OCI-M2 (cell line): ENCODE data around the gene ITM2B.

Experiments
- DNase-seq: peaks from one replicate; lab custom pipeline; 2025; ENCODE audit not compliant: unreplicated experiment; lab: John Stamatoyannopoulos, UW

The ITM2B gene

DNA sequence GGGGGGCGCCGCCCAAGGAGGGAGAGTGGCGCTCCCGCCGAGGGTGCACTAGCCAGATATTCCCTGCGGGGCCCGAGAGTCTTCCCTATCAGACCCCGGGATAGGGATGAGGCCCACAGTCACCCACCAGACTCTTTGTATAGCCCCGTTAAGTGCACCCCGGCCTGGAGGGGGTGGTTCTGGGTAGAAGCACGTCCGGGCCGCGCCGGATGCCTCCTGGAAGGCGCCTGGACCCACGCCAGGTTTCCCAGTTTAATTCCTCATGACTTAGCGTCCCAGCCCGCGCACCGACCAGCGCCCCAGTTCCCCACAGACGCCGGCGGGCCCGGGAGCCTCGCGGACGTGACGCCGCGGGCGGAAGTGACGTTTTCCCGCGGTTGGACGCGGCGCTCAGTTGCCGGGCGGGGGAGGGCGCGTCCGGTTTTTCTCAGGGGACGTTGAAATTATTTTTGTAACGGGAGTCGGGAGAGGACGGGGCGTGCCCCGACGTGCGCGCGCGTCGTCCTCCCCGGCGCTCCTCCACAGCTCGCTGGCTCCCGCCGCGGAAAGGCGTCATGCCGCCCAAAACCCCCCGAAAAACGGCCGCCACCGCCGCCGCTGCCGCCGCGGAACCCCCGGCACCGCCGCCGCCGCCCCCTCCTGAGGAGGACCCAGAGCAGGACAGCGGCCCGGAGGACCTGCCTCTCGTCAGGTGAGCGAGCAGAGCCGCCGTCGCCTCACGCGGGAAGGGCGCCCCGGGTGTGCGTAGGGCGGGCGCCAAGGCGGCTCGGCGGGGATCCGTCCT is 70.5 kb downstream of the ITM2B start, which contains the start of gene RB1:
Gene RB1 (plus strand): TSS at position 393 of the 784 bp plus-strand sequence. CDS start 162 bp downstream, at position 555.
- no peak for DNase-seq

DNA sequence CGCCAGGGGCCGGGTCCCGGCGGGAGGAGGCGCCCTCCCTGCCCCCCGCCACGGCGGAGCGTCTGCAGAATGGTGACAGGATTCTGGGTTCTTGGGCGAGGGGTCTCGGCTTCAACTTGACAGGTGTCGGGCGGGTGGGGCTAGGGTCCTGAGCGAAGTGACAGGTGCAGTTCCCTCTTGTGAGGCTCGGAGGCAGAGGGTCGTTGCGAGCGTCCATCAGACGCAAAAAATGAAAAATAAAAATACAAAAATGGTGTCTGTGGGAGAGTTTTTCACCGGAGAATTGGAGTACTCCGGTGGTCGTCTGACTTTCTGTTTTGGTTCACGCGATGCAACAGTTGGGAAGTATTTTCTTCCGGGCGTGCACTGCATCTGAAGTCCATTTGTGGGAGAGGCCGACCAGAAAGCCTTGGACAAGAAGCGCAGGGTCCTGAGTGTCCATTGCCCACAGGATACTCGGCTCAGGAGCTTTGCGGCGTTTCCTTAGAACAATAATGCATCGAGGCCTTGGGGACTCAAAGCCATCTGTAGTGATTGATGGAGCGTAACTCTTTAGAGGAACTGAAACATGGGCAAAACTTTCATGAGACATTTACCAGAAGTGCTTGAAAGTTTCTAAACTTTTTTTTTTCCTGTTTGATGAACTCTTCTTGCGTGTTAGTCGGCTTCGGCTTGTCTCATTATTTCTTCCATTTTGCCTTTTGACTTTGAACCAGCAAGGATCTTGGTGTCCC is 71.3 kb downstream of the ITM2B start:
- DNase-seq: no peak

DNA sequence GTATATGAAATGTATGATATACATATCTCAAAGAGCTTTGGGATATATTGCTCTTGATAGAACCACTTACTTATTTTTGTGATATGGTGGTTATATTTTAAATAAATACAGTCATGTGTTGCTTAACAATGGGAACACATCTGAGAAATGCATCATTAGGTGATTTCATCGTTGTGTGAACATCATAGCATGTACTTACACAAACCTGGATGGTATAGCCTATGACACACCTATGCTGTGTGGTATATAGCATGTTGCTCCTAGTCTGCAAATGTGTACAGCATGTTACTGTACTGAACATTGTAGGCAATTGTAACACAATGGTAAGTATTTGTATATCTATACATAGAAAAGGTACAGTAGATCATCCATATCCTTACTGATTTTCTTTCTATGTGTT is 78.2 kb downstream of the ITM2B start:
- DNase-seq: no peak

DNA sequence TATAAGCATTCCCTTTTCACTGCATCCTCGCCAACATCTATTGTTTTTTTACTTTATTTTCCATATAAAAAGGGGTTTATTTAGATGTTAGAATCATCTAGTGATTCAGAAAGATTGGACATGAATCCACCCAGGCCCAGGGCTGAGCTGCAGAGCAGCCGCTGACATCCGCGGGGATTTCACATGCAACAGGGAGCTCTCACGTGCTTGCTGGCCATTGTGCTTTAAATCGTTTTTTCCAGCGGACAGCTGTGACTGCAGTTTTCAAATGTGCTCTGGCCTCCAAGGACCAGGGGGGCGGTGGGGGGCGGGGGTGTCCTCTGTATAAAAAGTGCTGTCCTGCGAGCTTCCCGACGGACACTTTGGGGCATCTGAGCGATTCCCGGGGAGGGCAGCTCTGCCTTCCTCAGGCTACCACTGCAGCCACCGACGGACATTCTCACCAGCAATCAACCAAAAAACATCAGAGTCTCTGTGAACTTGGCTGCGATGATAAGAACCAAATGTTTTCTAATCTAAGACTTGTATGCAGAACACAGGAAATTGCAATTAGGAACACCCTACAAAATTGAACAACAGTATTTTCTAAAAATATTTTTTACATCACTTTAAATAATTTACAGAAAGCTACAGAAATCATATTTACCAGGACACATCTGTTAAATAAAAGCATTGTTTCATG is 83.1 kb downstream of the ITM2B start:
- no peak for DNase-seq

DNA sequence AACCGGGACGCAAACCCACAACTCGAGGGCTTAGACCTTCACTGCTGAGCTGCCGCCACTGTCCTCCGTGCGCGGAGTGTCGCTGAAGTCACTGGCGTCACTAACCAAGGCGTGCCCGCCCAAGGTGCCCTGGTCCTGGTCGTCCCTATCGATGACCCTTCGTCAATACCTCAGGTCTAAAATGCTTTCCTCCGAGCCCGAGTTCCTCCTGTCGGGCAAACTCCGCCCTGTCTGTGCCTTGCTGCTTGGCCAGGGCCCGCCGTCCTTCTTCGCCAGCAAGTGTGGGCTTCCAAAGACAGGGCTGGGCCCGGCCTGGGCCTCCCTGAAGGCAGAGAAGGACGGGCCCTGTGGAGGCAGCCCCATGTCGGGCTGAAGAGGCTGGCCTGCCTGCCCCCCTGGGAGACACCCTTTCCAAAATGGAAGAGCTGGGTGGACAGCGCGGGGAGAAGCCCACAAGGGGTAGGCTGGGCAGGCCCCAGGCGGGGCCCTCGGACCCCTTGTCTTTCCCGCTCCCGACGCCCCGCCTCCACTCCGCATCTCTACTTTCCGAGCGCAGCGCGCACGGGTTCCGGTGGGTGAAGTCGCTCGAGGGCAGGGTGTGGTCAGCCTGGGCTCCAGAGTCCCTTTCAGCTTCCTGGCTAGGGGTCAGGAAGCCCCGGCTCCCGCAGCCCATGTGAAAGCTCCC is 84.0 kb downstream of the ITM2B start:
- no peak for DNase-seq

DNA sequence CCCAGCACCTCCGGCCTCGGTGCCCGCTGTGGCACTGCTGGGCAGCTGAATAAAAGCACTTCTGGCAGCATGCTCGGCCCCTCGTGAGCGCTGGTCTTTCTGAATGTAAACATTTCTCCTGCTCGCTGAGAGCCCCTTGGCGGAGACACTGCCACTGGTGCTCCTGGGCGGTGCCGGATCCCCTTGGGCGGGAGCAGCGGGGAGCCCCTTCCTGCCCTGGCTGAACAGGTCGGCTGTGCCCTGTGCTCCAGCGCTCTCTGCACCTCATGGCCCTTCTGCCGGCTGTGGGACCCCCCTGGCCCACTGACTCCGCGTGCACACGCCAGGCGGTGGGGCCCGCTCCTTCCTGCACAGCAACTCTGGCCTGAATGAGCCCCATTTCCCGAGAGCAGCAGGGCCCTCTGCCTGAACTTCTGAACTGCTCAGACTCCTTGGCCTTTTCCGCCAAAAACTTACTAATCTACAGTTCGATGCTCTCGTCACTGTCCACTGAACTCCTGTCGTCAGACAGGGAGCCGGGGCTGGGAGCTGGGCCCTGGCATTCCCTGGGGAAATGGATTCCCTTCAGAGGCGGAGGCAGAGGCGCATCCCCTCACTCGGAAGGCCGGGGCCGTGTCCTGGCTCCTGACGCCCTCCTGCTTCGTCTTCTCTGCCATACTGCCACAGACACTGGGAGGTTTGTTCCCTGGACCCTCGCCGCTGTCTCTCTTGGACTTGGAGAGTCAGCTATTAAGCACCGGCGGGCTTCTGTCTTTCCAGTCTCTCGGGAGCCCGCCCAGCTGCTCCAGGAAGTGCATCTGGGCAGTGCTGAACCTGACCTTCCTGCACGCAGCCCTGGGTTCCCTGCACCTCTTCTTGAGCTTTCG is 84.7 kb downstream of the ITM2B start:
- no peak for DNase-seq

DNA sequence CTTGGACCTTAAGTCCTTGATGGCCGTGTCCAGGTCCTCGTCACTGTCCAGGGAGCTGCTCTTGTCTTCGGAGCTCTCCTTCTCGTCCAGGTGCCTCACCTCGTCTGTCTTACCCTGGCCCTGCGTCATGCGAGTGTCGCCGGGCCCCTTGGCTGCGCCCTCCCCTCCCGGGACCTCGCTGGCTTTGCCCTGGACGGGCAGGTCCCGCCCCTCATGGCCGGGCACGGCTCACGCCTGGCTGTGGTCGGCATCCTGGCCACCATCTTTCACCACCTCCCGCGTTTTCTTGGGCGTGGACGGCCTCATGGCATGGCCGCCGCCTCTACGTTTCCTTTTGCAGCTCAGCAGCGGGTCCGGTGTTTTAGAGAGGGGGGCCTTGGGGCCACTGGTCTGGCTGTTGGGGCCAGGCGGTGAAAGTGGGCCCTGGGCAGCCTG is 85.4 kb downstream of the ITM2B start:
- DNase-seq: no peak

DNA sequence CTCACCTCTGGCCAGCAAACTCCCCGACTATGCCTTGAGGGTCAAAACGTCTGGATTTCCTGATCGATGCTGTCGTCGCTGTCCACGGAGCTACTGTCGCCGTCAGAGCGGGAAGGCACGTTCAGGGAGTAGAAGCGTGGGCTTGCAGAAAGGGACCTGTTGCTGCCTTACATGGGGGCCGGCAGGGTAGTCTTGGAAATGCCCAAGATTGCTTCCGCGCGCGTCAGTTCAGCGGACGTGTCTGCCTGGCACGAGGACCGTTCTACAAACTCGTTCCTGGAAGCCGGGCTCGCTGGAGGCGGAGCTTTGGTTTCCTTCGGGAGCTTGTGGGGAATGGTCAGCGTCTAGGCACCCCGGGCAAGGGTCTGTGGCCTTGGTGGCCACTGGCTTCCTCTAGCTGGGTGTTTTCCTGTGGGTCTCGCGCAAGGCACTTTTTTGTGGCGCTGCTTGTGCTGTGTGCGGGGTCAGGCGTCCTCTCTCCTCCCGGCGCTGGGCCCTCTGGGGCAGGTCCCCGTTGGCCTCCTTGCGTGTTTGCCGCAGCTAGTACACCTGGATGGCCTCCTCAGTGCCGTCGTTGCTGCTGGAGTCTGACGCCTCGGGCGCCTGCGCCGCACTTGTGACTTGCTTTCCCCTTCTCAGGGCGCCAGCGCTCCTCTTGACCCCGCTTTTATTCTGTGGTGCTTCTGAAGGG is 86.0 kb downstream of the ITM2B start:
- DNase-seq: no peak
